AML-193 (cell line): Measurements from ENCODE around the gene GARNL3.

Source experiments
- DNase-seq, 2 experiments: peaks; one replicate each; lab custom pipeline; 2025; lab: John Stamatoyannopoulos, UW

Gene GARNL3

DNA sequence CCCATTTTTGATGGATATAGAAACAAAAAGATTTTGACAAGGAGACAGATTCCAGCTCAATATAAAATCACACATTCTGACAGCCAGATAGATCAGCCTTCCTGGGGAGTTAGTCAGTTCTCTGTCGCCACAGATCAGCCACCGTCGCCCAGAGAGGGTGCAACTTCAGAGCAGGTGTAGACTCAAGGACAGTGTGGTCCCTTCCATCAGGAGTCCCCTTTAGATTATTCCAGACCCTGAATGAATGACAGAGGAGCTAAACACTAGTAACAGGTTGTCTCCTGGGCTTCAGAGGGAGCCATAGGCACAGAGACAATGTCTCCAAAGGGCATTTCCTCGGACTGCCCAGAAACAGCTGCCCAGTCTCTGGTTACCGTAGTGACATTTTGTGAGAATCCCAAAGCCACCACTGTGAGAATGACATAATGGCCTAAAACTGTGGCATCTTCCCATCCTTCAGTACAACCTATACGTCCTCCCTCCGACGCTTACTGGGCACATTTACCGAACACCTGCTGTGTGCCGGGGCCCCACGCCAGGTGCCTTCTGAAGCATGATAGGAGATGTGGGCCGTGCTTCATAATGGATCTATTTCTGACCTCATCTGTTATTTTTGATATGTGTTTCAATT is 85.0 kb downstream of the GARNL3 start:
- no peak for DNase-seq

- DNase-seq = no peak
Measured at GRCh38 chr9:127351182-127352166, 86.9 kb downstream of the GARNL3 start.

- DNase-seq = no peak
Measured at GRCh38 chr9:127353882-127354281, 89.3 kb downstream of the GARNL3 start.

DNA sequence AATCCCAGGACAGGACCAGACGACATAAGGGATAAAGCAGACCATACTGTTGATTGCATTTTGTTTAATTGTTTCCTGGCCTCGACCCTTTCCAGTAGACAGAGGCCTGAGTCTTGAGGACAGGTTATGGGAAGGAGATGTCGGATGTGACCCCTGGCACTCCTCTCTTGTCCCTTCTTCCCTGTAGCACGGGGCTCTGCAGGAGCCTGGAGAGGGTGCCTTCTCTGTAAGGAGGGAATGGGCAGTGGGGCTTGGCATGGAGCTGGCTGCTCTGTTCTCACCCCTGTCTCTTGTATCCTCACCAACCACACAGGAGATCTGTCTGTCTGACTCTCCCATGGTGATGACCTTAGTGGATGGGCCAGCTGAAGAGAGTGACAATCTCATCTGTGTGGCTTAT is 92.3 kb downstream of the GARNL3 start:
- DNase-seq = no peak

DNA sequence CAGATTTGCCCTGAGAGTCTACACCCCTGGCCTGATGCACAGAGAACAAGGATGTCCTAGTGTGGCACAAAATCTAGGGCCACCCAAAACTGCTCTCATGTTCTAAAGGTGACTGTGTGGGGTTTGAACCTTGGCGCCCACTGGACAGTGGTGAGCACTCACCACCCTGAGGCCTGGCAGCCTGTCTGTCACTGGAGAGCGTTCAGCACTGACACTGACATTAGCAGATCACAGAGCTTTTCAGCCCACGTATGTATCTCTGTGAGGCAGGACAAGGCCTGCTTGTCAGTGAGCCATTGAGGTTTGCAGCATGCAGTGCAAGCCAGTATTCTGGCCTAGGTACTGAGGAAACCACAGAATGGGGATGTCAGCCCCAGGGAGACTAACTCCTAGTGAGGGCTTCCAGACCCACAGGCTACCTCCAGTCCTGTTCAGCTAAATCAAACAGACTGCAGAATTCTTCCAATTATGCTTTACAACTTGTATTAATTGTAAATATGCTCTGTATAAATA is 93.5 kb downstream of the GARNL3 start:
- no peak for DNase-seq

DNA sequence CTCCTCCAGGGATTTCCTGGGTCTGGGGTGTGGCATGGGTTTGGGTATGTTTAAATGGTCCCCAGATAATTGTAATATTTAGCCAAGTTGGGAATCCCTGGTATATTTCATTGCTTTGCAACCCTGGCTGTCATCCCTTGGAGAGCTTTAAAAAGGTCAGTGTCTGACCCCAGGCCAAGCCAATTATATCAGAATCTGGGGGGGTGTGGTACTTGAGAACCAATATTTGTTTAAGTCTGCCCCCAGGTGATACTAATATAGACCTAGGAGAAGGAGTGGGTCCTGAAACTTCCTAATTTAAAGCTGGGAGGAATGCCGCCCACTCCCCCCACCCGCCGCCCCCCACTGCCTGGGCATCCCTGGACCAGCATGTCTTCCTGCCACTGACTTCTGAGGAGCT is 94.2 kb downstream of the GARNL3 start:
- no peak for DNase-seq

DNA sequence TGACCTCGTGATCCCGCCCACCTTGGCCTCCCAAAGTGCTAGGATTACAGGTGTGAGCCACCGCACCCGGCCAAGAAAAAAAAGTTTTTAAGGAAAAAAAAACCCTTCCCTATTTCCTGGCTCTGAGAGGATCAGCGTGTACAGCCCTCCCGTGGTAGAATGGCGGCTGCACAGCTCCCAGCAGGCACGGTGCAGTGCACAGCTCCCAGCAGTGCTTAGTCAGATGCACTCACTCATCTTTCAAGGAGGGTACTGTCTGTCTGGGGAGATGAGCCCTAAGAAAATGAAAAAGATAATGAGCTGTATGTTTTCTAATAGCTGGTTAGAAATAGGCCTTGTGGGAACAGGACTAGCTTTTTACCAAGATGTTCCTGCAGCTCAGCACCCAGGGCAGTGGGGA is 95.7 kb downstream of the GARNL3 start:
- DNase-seq = no peak

DNA sequence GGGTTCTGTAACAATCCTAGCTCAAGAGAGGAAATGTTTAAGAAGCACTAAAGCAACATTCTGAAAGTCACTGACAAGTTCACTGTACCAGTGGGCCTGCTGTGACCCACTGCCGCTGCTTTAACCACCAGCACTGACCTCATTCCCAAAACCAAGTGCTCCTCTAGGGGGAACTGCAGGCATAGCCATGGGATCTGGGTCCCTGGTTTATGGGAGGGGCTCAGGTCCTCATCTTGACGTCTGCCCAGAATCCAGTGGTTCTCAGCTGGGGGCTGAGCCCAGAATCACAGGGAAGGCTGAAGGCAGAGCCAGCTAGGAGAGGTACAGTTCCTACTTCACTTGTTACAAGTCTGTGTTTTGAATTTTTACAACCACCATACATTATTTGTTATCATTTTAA is 96.3 kb downstream of the GARNL3 start:
- no peak for DNase-seq

GRCh38 chr9:127361561-127361960 is 97.0 kb downstream of the GARNL3 start:
- peak; percentile 20 to 37 for DNase-seq

DNA sequence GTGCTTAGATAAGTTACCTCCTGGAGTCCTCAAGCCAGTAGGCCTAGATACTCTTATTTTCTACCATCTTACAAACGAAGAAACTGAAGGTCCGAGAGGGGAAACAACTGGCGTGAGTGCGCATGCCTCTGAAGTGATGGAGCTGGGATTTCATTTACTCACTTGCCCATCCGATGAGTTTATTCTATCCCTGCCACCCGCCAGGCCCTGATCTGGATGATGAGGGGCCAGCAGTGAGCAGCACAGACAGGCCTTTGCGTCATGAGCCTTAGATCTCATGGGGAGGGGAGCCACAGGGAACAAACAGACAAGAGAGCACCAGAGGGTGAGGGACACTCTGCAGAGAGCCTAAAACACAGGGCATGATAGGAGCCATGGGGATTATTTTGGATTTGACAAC is 98.3 kb downstream of the GARNL3 start:
- no peak for DNase-seq

GRCh38 chr9:127365461-127365860 is 100.9 kb downstream of the GARNL3 start:
- DNase-seq = no peak

GRCh38 chr9:127366594-127366993 is 102.0 kb downstream of the GARNL3 start:
- no peak for DNase-seq

- no peak for DNase-seq
Measured at GRCh38 chr9:127368852-127369402, 104.4 kb downstream of the GARNL3 start.

DNA sequence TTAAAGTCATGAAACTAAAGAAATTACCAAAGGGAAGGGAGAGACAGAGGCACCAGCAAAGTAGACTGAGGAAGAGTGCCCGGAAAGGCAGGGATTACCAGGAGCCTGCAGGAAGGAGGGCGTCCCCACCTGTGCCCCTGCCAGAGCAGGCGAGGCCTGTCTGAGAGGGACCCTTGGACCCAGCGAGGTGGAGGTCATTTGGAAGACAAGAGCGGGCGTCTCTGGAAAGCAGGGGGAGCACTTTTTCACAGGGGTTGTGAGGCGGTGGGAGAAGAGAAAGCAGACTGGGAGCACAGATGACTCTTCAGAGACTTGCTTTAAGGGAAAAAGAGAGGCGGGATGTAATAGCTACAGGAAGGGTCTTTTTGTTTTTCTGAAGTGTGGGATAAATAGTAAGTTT is 104.9 kb downstream of the GARNL3 start:
- no peak for DNase-seq

DNA sequence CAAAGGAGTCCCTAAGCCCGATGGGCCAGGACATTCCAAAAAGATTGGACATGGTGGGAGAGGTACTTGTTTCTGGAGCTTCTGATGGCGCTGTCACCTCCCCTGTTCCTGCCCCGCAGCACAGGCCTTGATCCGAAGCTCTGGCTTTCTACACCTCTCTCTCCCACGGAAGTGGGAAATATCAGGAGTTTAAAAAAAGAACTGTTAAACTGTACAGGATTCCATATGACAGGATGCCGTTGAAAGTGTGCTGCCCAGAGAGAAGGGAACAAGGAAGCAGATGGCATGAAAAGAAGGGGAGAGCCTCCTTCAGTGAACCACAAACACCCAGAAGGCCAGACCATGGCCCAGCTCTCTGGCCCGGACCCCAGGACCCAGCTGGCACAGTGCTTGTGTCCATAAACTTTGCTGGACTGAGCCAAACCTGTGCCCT is 105.6 kb downstream of the GARNL3 start:
- no peak for DNase-seq

DNA sequence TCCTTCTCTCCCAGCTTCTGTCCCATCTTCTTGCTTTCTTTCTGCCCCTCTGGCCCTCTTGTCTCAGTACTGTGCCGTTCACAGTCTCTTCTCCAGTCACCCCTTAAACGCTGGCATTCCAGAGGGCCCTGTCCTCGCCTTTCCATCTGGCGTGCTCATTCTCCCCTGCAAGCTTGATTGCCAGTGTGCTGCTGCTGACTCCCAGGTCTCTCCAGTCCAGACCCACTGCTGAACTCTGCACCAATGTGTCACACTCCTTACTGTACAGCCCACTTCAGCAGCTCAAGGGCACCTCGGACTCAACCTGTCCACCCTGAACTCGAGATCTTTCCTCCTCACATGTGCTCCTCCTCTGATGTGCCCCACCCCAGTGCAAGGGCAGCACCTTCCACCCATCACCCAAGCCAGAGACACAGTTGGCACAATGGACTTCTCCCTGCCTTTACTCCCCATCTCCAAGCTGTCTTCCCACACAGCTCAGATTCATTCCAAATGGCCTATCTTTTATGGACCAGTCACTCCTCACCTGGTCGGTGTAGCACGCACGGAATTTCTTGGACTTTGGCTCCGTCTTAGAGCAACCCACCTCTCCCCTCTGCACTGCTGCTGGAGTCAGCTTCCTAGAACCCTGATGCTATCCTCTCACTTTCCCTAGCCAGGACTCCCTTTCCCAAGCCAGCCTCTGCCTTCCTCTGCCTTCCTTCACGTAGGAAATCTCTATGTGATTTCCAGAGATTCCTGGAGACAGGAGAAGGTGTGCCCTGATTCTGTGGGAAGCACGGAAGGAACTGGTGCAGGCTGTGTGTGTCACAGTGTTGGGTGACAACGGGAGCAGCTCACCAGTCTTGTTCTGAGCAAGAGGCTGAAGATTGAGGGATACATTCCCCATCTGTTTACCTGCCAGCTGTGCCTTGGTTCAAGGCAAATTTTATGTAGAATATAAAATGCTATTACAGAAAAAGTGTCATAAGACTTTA is 106.4 kb downstream of the GARNL3 start:
- DNase-seq = no peak

DNA sequence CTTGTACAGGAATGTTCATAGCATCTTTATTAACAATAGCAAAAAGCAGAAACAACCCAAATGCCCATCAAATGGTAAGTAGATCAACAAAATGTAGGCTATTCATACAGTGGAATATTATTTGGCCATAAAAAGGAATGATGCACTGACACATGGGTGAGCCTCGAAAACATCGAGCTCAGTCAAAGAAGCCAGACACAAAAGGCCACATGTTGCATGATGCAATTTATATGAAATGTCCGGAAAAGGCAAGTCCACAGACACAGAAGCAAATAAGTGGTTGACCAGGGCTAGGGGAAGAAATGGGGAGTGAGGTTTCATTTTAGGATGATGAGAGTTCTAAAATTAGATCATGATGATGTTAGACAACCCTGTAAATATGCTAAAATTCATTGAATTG is 115.9 kb downstream of the GARNL3 start:
- DNase-seq = no peak

- DNase-seq = no peak
Measured at GRCh38 chr9:127382541-127382940, 118.0 kb downstream of the GARNL3 start.

DNA sequence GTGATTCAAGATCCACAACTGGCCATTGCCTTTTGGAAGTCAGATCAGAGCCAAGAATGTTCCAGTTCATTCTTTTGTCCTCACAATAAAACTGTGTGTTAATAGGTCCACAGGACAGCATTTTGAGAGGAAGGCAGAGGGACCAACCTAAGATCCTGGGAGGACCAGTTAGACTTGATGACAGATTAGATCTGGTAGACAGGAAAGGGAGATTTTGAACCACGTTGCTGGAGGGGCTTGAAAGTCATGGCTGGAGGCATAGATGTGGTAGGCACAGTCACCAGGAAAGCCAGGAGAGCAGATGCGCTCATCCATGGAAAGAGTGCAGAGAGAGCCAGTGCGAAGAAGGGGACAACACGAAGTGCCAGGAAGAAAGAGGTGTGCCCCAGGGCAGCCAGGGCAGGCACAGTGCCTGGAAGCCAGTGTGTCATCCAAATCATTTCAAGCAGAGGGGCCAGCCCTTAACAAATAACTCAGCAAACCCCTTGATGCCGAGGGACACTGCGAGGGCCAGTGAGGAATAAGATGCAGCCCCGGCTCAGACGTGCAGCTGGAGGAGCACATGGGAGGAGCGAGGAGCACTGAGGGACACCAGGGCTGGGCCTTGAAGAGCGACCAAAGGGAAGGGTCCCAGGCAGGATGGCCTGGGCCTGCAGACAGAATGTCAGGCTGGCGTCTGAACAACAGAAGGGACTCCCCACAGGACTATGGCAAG is 119.6 kb downstream of the GARNL3 start:
- DNase-seq = no peak

DNA sequence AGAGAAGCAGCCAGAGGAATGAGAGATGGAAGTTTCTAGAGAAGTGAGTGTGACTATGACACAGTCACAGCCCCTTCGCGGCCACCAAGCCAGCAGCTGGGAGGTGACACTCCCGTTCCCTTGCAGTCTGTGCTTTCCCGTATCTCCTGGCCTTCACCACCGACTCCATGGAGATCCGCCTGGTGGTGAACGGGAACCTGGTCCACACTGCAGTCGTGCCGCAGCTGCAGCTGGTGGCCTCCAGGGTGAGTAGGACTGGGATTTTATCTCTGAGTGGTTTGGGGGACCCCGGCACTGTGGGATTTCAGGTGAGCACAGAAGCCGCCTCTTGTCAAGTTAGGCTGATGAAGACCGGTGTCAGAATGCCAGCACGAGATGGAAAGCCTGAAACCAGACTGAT is 120.3 kb downstream of the GARNL3 start:
- DNase-seq = no peak

DNA sequence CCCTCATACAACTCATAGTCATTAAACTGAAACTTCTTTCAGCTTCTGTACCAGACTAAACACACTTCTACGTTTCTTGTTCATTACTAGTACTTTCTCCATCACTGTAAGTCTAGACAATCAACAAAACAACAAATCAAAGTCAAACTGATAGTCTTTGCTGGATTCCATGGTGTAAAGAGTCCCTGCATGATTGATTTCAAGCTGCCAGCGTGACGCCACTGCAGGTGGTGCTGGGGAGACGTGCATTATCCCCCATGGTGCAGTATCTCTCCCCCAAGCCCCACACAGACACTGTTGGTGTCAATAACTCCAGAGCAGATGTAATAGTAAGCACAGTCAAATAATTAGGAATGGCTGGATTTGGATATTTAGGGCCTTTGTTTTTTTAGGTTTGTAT is 121.7 kb downstream of the GARNL3 start:
- DNase-seq = no peak
